ENCODE results near the gene RPL27A.

DNA sequence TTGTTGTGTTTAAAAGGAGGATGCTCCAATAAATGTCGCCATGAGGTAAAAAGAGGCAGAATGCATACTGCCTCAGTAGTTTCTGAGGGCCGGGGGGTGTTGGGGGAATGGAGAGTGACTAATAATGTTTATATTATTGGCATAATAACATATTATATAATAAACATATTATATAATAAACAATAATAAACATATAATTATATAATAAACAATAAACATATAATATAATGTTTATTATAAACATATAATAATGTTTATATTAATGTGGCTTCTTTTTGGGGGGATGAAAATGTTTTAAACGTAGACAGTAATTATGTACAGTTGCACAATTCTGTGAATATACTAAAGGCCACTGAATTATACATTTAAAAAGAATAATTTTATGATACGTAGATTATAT lies 35.7 kb upstream of the RPL27A start:
- TF ChIP-seq CTCF (IDR thresholded peaks at IDR 0.05; ENCODE audit: extremely low read depth in 1 of 2, insufficient read depth in 1 of 2, low read depth in 1 of 2, low read length in 2 of 2) (no peak), EZH2 (IDR thresholded peaks at IDR 0.05; ENCODE audit: borderline replicate concordance, low read depth, low read length, severe bottlenecking) (no peak), FOS (IDR thresholded peaks at IDR 0.05; ENCODE audit: borderline replicate concordance, insufficient read depth, low read length) (no peak), POLR2AphosphoS5 (IDR thresholded peaks at IDR 0.05; ENCODE audit: insufficient read depth, low read depth, low read length) (no peak), POLR2A (IDR thresholded peaks at IDR 0.05; ENCODE audit: low read depth, low read length) (no peak)
- TF ChIP-seq, protein P1, sequence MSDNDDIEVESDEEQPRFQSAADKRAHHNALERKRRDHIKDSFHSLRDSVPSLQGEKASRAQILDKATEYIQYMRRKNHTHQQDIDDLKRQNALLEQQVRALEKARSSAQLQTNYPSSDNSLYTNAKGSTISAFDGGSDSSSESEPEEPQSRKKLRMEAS (IDR thresholded peaks at IDR 0.05; ENCODE audit: insufficient read depth, insufficient read length), result no peak

Measured in endothelial cell of umbilical vein (primary cell).